GM23338 (cell line): ENCODE results near the gene TP53I3. TPM values are rescaled to one million over a fixed set of nuclear protein-coding genes. Genes with fewer than 3 reads are reported as not detected.

Experiments
- ATAC-seq: fragments of 200-7000 bp; cut with Tn5 transposase; 3 replicates; pipeline ENCODE4 v1.9.1; 2020
- DNase-seq: peaks from one replicate; pipeline ENCODE4 v3.0.0-alpha.2; 2015; ENCODE audit warnings: low spot score
- H2AFZ ChIP-seq: fragments of 200-600 bp; sonication (generic); 2 replicates; pipeline ENCODE4 v1.8.0; 2016; ENCODE audit warnings: antibody characterized with exemption, mild to moderate bottlenecking, moderate library complexity
- H3F3A ChIP-seq: fragments of 200-600 bp; sonication (generic); replicated peaks from 2 replicates; pipeline ENCODE4 v1.8.0; 2017; ENCODE audit warnings: antibody characterized with exemption, mixed run types, low read depth
- H3K27ac ChIP-seq: fragments of 200-600 bp; sonication (generic); 2 replicates; pipeline ENCODE4 v1.6.1; 2016; ENCODE audit warnings: low read depth
- H3K27me3 ChIP-seq: fragments of 200-600 bp; sonication (generic); 2 replicates; pipeline ENCODE4 v1.8.0; 2016; ENCODE audit warnings: mild to moderate bottlenecking, mixed run types, moderate library complexity; ENCODE audit not compliant: insufficient read depth
- H3K36me3 ChIP-seq: fragments of 200-600 bp; sonication (generic); 2 replicates; pipeline ENCODE4 v1.8.0; 2016; ENCODE audit warnings: mild to moderate bottlenecking; ENCODE audit not compliant: insufficient read depth
- H3K4me1 ChIP-seq: fragments of 200-600 bp; sonication (generic); 2 replicates; pipeline ENCODE4 v1.8.0; 2016; ENCODE audit warnings: mild to moderate bottlenecking, moderate library complexity; ENCODE audit not compliant: insufficient read depth
- H3K4me2 ChIP-seq: fragments of 200-600 bp; sonication (generic); 2 replicates; pipeline ENCODE4 v1.7.1; 2017; ENCODE audit warnings: mixed run types
- H3K4me3 ChIP-seq: fragments of 200-600 bp; sonication (generic); 2 replicates; pipeline ENCODE4 v1.6.1; 2016; ENCODE audit warnings: mixed run types
- H3K79me2 ChIP-seq: fragments of 200-600 bp; sonication (generic); replicated peaks from 2 replicates; pipeline ENCODE4 v1.8.0; 2017; ENCODE audit warnings: mild to moderate bottlenecking; ENCODE audit not compliant: insufficient read depth
- H3K9me2 ChIP-seq: fragments of 200-600 bp; sonication (generic); 2 replicates; pipeline ENCODE4 v1.8.0; 2017; ENCODE audit not compliant: insufficient read depth
- H4K20me1 ChIP-seq: fragments of 200-600 bp; sonication (generic); replicated peaks from 2 replicates; pipeline ENCODE4 v1.8.0; 2017; ENCODE audit warnings: mild to moderate bottlenecking; ENCODE audit not compliant: insufficient read depth
- H3K27ac Mint-ChIP-seq: 2 replicates; pipeline ENCODE4 v1.8.0; 2020; ENCODE audit warnings: inconsistent platforms, mild to moderate bottlenecking, moderate library complexity, mixed read lengths
- H3K27me3 Mint-ChIP-seq: 3 replicates; pipeline ENCODE4 v1.8.0; 2022; ENCODE audit warnings: low read depth, mild to moderate bottlenecking, moderate library complexity, mixed read lengths, inconsistent platforms; ENCODE audit not compliant: insufficient read depth, poor library complexity
- H3K36me3 Mint-ChIP-seq: 3 replicates; pipeline ENCODE4 v1.8.0; 2021; ENCODE audit warnings: low read depth, mild to moderate bottlenecking, inconsistent platforms, moderate library complexity, mixed read lengths
- H3K4me1 Mint-ChIP-seq: 3 replicates; pipeline ENCODE4 v1.8.0; 2020; ENCODE audit warnings: mild to moderate bottlenecking, inconsistent platforms, mixed read lengths
- H3K4me3 Mint-ChIP-seq: 3 replicates; pipeline ENCODE4 v1.8.0; 2021; ENCODE audit warnings: moderate library complexity, mild to moderate bottlenecking, inconsistent platforms, mixed read lengths
- H3K9me3 Mint-ChIP-seq: 3 replicates; pipeline ENCODE4 v1.8.0; 2020; ENCODE audit warnings: moderate library complexity, mild to moderate bottlenecking, inconsistent platforms, mixed read lengths
- CREB1 ChIP-seq: fragments of 250-450 bp; sonication (Bioruptor Pico); IDR thresholded peaks from 2 replicates; pipeline ENCODE4 v1.5.0; 2020; ENCODE audit warnings: low read depth, mild to moderate bottlenecking, moderate library complexity
- ETS1 ChIP-seq: IDR thresholded peaks from 2 replicates; pipeline ENCODE4 v1.6.1; 2016; ENCODE audit warnings: antibody characterized with exemption
- EZH2 ChIP-seq: fragments of 200-600 bp; sonication (generic); IDR thresholded peaks from one replicate; pipeline ENCODE4 v1.8.0; 2017; ENCODE audit warnings: antibody characterized with exemption, mild to moderate bottlenecking, low read depth; ENCODE audit not compliant: unreplicated experiment
- EZH2phosphoT487 ChIP-seq: fragments of 200-600 bp; sonication (generic); IDR thresholded peaks from one replicate; pipeline ENCODE4 v1.8.1; 2018; ENCODE audit warnings: antibody characterized with exemption; ENCODE audit not compliant: unreplicated experiment
- JUNB ChIP-seq: IDR thresholded peaks from one replicate; pipeline ENCODE4 v1.6.1; 2016; ENCODE audit warnings: antibody characterized with exemption; ENCODE audit not compliant: unreplicated experiment
- NANOG ChIP-seq: IDR thresholded peaks from 2 replicates; pipeline ENCODE4 v1.6.1; 2016; ENCODE audit warnings: antibody characterized with exemption, borderline replicate concordance
- POLR2AphosphoS5 ChIP-seq: IDR thresholded peaks from 2 replicates; pipeline ENCODE4 v1.6.1; 2016; ENCODE audit warnings: antibody characterized with exemption, low read depth
- REST ChIP-seq: IDR thresholded peaks from one replicate; pipeline ENCODE4 v1.6.1; 2018; ENCODE audit warnings: antibody characterized with exemption; ENCODE audit not compliant: unreplicated experiment
- STAT1 ChIP-seq: IDR thresholded peaks from one replicate; pipeline ENCODE4 v1.6.1; 2016; ENCODE audit warnings: antibody characterized with exemption; ENCODE audit not compliant: unreplicated experiment
- ZNF114 ChIP-seq: fragments of 250-450 bp; sonication (Bioruptor Pico); IDR thresholded peaks from 2 replicates; pipeline ENCODE4 v1.5.0; 2020; ENCODE audit warnings: mild to moderate bottlenecking, moderate library complexity
- ZNF331 ChIP-seq: fragments of 250-450 bp; sonication (Bioruptor Pico); IDR thresholded peaks from 2 replicates; pipeline ENCODE4 v1.5.0; 2020; ENCODE audit warnings: low read depth, mild to moderate bottlenecking, moderate library complexity
- ZNF462 ChIP-seq: fragments of 250-450 bp; sonication (Bioruptor Pico); IDR thresholded peaks from 2 replicates; pipeline ENCODE4 v1.5.0; 2020; ENCODE audit warnings: mild to moderate bottlenecking, moderate library complexity
- polyA plus RNA-seq: library from polyadenylated mRNA; unstranded; fragments of >200 nt; fragmentation: Nextera tagmentation; extraction: Ambion mirVana; gene quantifications from 2 replicates; pipeline ENCODE4 v1.2.1, GENCODE V29; 2016
- total RNA-seq: library from RNA; depleted of rRNA; stranded (reverse); fragments of >200 nt; shearing (Covaris generic); gene quantifications from 2 replicates; pipeline ENCODE4 v1.2.3, GENCODE V29; 2014
- TF ChIP-seq, protein P1 (sequence below), 2 experiments: fragments of 200-600 bp in 1 of 2; sonication (generic) in 1 of 2; conservative IDR thresholded peaks; 2 replicates each; pipeline versions ENCODE4 v1.5.1 to v1.6.1; 2016 to 2017; ENCODE audit warnings: antibody characterized with exemption in 2 of 2, low read depth in 2 of 2, mild to moderate bottlenecking in 2 of 2, moderate library complexity in 1 of 2

The TP53I3 gene
- total and polyA plus RNA-seq, 2 experiments from 2014 or later: 27.8 to 36.5 TPM

DNA sequence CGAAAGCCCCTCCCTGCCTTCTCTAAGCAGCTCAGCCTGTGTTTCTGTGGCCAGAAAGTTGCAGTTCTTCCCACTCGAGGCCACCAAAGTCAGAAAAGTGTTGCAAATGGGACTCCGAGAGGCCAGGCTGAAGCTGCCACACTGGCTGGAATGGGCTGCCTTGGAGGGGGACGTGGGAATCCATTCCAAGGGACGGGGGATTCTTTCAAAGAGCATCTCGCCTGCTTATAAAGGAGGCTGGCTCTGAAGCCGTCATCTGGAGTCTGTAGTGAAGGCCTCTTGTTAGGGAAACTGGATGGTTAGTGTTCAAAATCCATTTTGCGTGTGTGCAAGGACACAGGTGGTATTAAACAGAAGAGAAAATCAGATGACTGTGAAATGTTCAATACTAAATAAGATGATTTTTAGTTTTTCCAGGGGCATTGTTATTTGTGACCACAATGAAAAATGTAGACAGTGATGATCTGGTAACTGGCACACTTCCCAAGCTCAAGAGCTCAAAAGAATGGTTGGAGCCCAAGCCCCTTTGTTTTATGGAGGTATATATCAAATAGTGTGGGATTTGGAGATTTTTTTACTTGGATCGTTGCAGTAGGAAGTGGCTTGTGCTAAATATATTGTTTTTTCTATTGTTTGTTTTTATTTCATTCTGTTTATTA, 39.4 kb upstream of the TP53I3 start:
- H3K4me3 Mint-ChIP-seq: peak overlapping the region; percentile 80
- Histone ChIP-seq H2AFZ (peak overlapping the region; percentile 87), H3K4me2 (peak overlapping the region; percentile 89), H3K27me3 (peaks cover 11% of the 10 kb centered on the region), H4K20me1 (no peaks in the 10 kb centered on the region), H3K36me3 (no peaks in the 10 kb centered on the region), H3K9me2 (no peaks in the 10 kb centered on the region), H3K27ac (no peak overlapping the region), H3K4me1 (peaks cover 24% of the 10 kb centered on the region), H3K4me3 (peak overlapping the region; percentile 64), H3K79me2 (no peaks in the 10 kb centered on the region), H3F3A (no peaks in the 10 kb centered on the region)
- TF ChIP-seq ZNF462 (CRISPR knock-in tag) (no peak), POLR2AphosphoS5 (no peak), EZH2 (no peak), STAT1 (no peak), ZNF114 (CRISPR knock-in tag) (no peak), CREB1 (CRISPR knock-in tag) (no peak), NANOG (no peak), EZH2phosphoT487 (no peak), ZNF331 (CRISPR knock-in tag) (no peak), REST (no peak), JUNB (no peak), ETS1 (no peak)
- TF ChIP-seq, protein P1, sequence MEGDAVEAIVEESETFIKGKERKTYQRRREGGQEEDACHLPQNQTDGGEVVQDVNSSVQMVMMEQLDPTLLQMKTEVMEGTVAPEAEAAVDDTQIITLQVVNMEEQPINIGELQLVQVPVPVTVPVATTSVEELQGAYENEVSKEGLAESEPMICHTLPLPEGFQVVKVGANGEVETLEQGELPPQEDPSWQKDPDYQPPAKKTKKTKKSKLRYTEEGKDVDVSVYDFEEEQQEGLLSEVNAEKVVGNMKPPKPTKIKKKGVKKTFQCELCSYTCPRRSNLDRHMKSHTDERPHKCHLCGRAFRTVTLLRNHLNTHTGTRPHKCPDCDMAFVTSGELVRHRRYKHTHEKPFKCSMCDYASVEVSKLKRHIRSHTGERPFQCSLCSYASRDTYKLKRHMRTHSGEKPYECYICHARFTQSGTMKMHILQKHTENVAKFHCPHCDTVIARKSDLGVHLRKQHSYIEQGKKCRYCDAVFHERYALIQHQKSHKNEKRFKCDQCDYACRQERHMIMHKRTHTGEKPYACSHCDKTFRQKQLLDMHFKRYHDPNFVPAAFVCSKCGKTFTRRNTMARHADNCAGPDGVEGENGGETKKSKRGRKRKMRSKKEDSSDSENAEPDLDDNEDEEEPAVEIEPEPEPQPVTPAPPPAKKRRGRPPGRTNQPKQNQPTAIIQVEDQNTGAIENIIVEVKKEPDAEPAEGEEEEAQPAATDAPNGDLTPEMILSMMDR (conservative IDR thresholded peaks at IDR 0.05; ENCODE audit: low read depth in 2 of 2): no peak
- peaks cover 2% of the 10 kb centered on the region for H3K27me3 Mint-ChIP-seq
- DNase-seq: no peak
- peak; percentile 12 for ATAC-seq
- H3K36me3 Mint-ChIP-seq: no peaks in the 10 kb centered on the region
- no peak overlapping the region for H3K27ac Mint-ChIP-seq
- H3K4me1 Mint-ChIP-seq: peaks cover 23% of the 10 kb centered on the region
- H3K9me3 Mint-ChIP-seq: no peaks in the 10 kb centered on the region
